GM19455 (cell line): Measurements from ENCODE around the gene FBXW11.
"Not testable (repeated sequence)": the region's sequence is repeated elsewhere in the genome, so short reads cannot be mapped to it uniquely, and the experiment has no call there.

Experiments used
- ATAC-seq: cut with Tn5 transposase; IDR thresholded peaks from one replicate; pipeline ENCODE4 v1.9.1; 2021; ENCODE audit not compliant: unreplicated experiment

Gene FBXW11

GRCh38 chr5:171986772-171987171, 19.7 kb downstream of the FBXW11 start:
- no peak for ATAC-seq

- peak; percentile 49 for ATAC-seq
Measured at GRCh38 chr5:171984748-171985419, 21.6 kb downstream of the FBXW11 start.

- no peak for ATAC-seq
Measured at GRCh38 chr5:171981847-171982246, 24.6 kb downstream of the FBXW11 start.

- ATAC-seq = no peak
Measured at GRCh38 chr5:171980792-171981191, 25.6 kb downstream of the FBXW11 start.

GRCh38 chr5:171979606-171980005, 26.8 kb downstream of the FBXW11 start:
- ATAC-seq = no peak

- ATAC-seq = peak; percentile 54
Measured at GRCh38 chr5:171978519-171978918, 27.9 kb downstream of the FBXW11 start.

GRCh38 chr5:171978016-171978415, 28.4 kb downstream of the FBXW11 start:
- ATAC-seq = no peak

- not testable (repeated sequence) for ATAC-seq
Measured at GRCh38 chr5:171977244-171977950, 29.0 kb downstream of the FBXW11 start.

- ATAC-seq = no peak
Measured at GRCh38 chr5:171975877-171976667, 30.4 kb downstream of the FBXW11 start.

GRCh38 chr5:171975262-171975876, 31.1 kb downstream of the FBXW11 start:
- ATAC-seq = no peak

- ATAC-seq = no peak
Measured at GRCh38 chr5:171970826-171971225, 35.6 kb downstream of the FBXW11 start.

- ATAC-seq = no peak
Measured at GRCh38 chr5:171969288-171969880, 37.1 kb downstream of the FBXW11 start.

GRCh38 chr5:171968531-171968930, 37.9 kb downstream of the FBXW11 start:
- no peak for ATAC-seq

GRCh38 chr5:171966964-171967363, 39.5 kb downstream of the FBXW11 start:
- ATAC-seq = no peak

GRCh38 chr5:171966270-171966669, 40.2 kb downstream of the FBXW11 start:
- ATAC-seq = no peak

- ATAC-seq = no peak
Measured at GRCh38 chr5:171965745-171966144, 40.7 kb downstream of the FBXW11 start.

- no peak for ATAC-seq
Measured at GRCh38 chr5:171963416-171963815, 43.0 kb downstream of the FBXW11 start.

GRCh38 chr5:171961117-171961516, 45.3 kb downstream of the FBXW11 start:
- ATAC-seq = peak; percentile 75

GRCh38 chr5:171957591-171958251, 48.7 kb downstream of the FBXW11 start:
- no peak for ATAC-seq

GRCh38 chr5:171956887-171957495, 49.4 kb downstream of the FBXW11 start:
- no peak for ATAC-seq
